GM10847 (cell line): ENCODE results near the gene IGSF22.

Experiments used
- POLR2A ChIP-seq: IDR thresholded peaks from 2 replicates; pipeline ENCODE4 v1.6.1; 2011; ENCODE audit not compliant: insufficient read length; ENCODE audit errors: extremely low read depth

The IGSF22 gene

DNA sequence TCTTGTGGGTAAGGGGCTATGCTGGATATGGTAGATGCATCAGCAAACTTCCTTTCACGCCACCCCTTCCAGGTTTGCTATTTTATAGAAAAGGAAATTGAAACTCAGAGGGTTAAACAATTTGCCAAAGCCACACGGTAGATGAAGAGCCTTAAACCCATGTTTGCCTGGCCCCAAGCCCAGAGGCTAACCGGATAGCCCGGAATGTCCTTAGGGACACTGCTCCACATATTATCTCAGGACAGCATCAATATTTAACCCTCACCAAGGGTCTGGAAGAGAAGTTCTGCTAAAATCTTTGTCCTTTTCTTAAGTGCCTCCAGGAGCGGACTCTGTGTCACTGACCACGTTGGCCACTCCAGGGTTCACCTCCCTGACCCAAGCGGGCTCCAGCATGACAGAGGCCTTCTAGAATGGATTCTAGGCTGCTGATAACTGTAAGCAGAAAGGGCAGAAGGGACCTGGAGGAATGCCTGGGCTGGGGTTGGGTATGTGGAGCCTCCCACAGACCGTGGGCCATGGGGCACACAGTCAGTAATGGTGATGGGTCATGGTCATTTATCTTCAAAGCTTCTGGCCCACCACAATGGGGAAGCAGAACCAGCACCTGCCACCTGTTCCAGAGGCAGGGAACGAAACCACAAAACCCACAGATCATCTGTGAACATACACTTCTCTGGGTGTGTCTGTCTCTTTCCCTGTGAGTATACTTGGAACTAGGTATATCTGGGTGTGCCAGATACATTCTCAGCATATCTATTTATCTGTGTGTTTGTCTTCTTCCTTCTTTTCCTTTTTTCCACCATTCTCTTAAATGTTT is 32.8 kb downstream of the IGSF22 start:
- TF ChIP-seq POLR2A, result no peak

DNA sequence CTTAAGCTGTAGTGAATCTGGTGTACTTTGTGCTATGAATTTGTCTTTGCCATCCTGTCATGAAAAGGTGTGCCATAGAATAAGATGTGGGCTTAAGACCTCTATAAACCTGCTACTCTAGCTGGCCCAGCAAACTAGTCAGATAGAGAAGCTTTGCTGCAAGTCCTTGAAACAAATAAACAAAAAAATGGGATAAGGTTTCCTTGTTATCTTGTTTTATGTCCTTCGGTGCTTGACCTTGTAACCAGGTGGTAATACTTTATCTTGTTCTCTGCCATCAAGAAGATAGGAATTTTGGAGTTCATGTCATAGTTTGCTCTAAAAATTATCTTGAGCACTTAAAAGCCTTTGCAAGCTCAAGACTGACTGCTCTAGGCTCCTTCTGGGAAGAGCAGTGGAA is 41.7 kb downstream of the IGSF22 start:
- no peak for TF ChIP-seq POLR2A

DNA sequence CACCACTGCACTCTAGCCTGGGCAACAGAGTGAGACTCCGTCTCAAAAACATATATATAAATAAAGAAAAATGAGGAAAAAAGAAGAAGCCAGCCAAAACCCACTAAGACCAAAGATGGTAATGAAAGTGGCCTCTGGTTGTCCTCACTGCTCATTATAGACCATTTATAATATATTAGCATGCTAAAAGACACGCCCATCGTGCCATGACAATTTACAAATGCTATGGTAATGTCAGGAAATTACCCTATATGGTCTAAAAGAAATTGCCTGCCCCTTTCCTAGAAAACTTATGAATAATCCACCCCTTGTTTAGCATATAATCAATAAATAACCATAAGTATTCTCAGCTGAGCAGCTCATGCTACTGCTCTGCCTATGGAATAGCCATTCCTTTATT is 43.5 kb downstream of the IGSF22 start:
- TF ChIP-seq POLR2A, result no peak

DNA sequence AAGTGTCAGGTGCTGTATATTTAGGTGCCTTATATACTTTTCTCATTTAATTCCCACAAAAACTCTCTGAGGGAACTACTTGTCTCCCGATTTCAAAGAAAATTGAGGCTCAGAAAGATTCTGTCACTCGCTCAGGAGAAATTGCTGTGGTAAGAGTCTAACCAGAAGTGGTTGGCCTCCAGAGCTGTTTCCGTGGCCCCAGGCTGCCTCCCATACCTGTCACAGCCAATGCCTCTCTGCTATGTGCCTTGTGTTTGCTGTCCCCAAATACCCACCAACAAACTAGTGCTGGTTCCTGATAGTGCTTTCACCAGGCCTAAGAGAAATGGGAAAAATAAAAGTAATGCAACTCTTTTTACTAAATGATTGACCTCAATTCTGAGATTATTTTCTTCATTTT is 48.4 kb downstream of the IGSF22 start:
- TF ChIP-seq POLR2A, result no peak

DNA sequence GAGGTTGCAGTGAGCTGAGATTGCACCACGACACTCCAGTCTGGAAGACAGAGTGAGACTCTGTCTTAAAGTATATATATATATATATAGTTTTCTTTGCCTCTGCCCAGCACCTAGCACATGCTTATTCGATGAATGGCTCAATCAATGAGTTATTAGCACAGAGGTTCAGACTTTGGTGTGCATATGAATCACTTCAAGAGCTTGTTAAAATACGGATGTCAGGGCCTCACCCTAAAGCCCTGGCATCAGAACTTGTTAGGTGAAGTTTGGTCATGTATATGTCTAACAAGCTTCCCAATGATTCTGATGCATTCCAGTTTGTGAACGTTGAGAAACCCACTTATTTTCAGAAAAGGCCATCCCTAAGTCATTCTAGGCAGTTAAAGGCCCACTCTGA is 49.2 kb downstream of the IGSF22 start:
- no peak for TF ChIP-seq POLR2A

DNA sequence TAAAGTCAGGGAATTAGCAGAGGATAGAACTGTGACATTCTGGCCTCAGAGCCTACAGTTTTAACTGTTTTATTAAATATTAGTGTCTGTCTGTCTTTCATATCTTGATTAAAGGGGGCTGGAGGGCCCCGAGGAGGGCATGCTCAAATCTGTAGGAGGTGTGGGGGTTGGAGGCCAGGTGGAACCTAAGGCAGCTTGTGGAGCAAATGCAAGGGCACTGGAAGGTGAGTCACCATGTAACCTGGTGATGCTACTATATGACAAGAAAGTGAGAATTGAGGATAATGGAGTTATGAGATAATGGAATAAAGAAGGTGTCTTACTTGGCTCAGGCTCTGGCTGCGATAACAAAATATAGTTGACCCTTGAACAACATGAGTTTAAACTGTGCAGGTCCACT is 54.7 kb downstream of the IGSF22 start:
- TF ChIP-seq POLR2A, result no peak

DNA sequence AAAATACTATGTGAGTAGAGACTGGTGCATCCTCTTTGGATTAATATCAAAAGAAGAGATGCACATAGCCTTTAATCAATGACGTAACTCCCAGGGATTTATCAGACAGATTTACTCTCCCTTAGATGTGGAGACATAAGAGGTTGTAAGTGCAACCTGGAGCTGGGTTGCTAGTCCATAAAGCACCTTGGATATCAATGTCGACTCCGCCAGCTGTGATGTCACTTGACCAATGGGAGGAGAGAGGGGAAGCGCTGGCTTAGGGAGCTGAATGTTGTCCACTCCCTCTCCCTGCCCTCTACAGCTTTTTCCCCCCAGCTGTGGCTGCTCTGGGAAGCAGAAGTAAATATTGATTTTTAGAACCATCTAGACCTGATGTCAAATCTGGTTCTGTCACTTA is 56.3 kb downstream of the IGSF22 start:
- TF ChIP-seq POLR2A, result no peak

DNA sequence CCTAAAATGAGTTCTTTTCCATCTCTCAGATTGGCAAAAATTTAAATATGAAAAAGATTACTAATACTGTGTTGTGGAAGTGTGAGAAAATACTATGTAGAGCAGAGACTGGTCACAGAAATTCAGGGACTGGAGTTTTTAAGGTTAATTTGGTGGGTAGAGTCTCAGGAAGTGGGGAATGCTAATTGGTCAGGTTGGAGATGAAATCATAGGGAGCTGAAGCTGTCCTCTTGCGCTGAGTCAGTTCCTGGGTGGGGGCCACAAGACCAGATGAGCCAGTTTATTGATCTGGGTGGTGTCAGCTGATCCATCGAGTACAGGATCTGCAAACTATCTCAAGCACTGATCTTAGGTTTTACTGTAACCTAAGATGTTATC is 56.8 kb downstream of the IGSF22 start:
- no peak for TF ChIP-seq POLR2A

DNA sequence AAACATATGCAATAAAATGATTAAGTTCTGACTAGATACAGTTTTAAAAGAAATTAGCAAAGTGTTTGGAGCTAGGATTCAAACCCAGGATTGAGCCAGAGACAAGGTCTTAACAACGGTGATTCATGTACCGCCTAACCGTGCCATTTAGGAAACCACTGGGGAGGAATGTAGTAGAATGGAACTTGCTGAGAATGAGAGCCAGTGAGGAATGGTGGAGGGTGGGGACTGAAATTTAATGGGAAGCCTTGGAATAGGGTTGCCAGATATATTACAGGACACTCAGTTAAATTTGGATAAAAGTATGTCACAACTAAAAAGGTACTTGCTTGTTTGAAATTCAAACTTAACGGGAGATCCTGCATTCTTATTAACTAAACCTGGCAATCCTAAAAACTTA is 57.9 kb downstream of the IGSF22 start:
- no peak for TF ChIP-seq POLR2A

DNA sequence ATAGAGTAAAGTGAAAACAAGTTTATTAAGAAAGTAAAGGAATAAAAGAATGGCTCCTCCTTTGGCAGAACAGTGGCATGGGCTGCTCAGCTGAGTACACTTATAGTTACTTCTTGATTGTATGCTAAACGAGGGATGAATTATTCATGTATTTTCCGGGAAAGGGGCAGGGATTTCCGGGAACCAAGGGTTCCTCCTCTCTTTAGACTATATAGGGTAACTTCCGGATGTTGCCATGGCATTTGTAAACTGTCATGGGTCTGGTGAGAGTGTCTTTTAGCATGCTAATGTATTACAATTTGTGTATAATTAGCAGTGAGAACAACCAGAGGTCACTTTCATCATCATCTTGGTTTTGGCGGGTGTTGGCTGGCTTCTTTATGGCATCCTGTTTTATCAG is 68.3 kb downstream of the IGSF22 start:
- TF ChIP-seq POLR2A, result no peak
